HL-60 (cell line): Measurements from ENCODE around the gene SFMBT1.

Experiments
- DNase-seq, 2 experiments: peaks; one replicate each; pipeline ENCODE4 v3.0.0-alpha.2; 2010 to 2020; ENCODE audit warnings: low read depth in 1 of 2, low spot score in 1 of 2
- H3K27ac ChIP-seq: fragments of 250-450 bp; sonication (Bioruptor Pico); replicated peaks from 2 replicates; pipeline ENCODE4 v1.5.1; 2020; ENCODE audit warnings: mild to moderate bottlenecking, moderate library complexity
- H3K27me3 ChIP-seq: fragments of 250-450 bp; sonication (Bioruptor Pico); 2 replicates; pipeline ENCODE4 v1.5.1; 2021; ENCODE audit warnings: mild to moderate bottlenecking, moderate library complexity; ENCODE audit not compliant: insufficient read depth, poor library complexity, severe bottlenecking
- H3K4me3 ChIP-seq: replicated peaks from 2 replicates; pipeline ENCODE4 v1.5.1; 2011; ENCODE audit warnings: mild to moderate bottlenecking, control low read depth, low read length; ENCODE audit not compliant: insufficient read depth
- CTCF ChIP-seq: IDR thresholded peaks from one replicate; pipeline ENCODE4 v1.5.1; 2011; ENCODE audit warnings: low read length, control low read depth, inconsistent platforms; ENCODE audit not compliant: insufficient read depth
- GABPA ChIP-seq: IDR thresholded peaks from 2 replicates; pipeline ENCODE4 v1.6.1; 2012; ENCODE audit warnings: low read depth
- POLR2AphosphoS5 ChIP-seq: IDR thresholded peaks from 2 replicates; pipeline ENCODE4 v1.6.1; 2012; ENCODE audit warnings: low read depth
- REST ChIP-seq: IDR thresholded peaks from 2 replicates; pipeline ENCODE4 v1.6.1; 2012; ENCODE audit warnings: low read depth; ENCODE audit not compliant: insufficient replicate concordance
- SPI1 ChIP-seq: IDR thresholded peaks from 2 replicates; pipeline ENCODE4 v1.6.1; 2012; ENCODE audit warnings: low read depth, mild to moderate bottlenecking, borderline replicate concordance

SFMBT1 gene

GRCh38 chr3:53072653-53073552 lies 27.0 kb upstream of the SFMBT1 start:
- DNase-seq, result peak; percentile 66 to 92
- no peaks in the 10 kb centered on the region for H3K27me3 ChIP-seq

GRCh38 chr3:53071882-53072431 lies 26.1 kb upstream of the SFMBT1 start:
- no peak overlapping the region for H3K27ac ChIP-seq
- no peaks in the 10 kb centered on the region for H3K27me3 ChIP-seq
- DNase-seq, result no peak
- no peak for TF ChIP-seq SPI1
- TF ChIP-seq POLR2AphosphoS5, result no peak
- no peak for TF ChIP-seq REST
- no peak overlapping the region for H3K4me3 ChIP-seq

More at GRCh38 chr3:53072653-53073552, 27.0 kb upstream of the SFMBT1 start:
- H3K27ac ChIP-seq, result peak overlapping the region; percentile 80
- TF ChIP-seq POLR2AphosphoS5 (peak; percentile 45), CTCF (peak; percentile 90), GABPA (peak; percentile 78), SPI1 (peak; percentile 69; the same call in 1 of the 2 replicates), REST (no peak)
- peak overlapping the region; percentile 78 for H3K4me3 ChIP-seq

- TF ChIP-seq REST, result no peak
- TF ChIP-seq CTCF, result no peak
- TF ChIP-seq SPI1, result no peak
- Histone ChIP-seq H3K27ac (no peak overlapping the region), H3K4me3 (no peak overlapping the region), H3K27me3 (no peaks in the 10 kb centered on the region)
- no peak for DNase-seq
These were observed 23.7 kb upstream of the SFMBT1 start for GRCh38 chr3:53069422-53070068.
